Natural killer cell (primary cell): ENCODE data around the gene GYG2. TPM values are rescaled to one million over a fixed set of nuclear protein-coding genes. Genes with fewer than 3 reads are reported as not detected.

Experiments
- ATAC-seq, 3 donors: fragments of 150-1000 bp in 2 of 3; fragments of 200-7000 bp in 1 of 3; cut with Tn5 transposase; 1 replicate in 1 of 3; 2 replicates in 2 of 3; pipeline ENCODE4 v1.10.0; 2021; ENCODE audit warnings: mild to moderate bottlenecking in 2 of 3, moderate library complexity in 2 of 3
- DNase-seq, 2 donors: peaks; one replicate each; pipeline versions ENCODE4 v3.0.0 to v3.0.0-alpha.2; 2013 to 2021; ENCODE audit warnings: mixed read lengths in 1 of 2
- H3K27ac ChIP-seq: one replicate; pipeline ENCODE4 v1.5.1; 2013; ENCODE audit warnings: mild to moderate bottlenecking, low read length
- H3K27me3 ChIP-seq: one replicate; pipeline ENCODE4 v1.6.1; 2013; ENCODE audit warnings: low read length; ENCODE audit not compliant: control insufficient read depth, insufficient read depth
- H3K36me3 ChIP-seq: one replicate; pipeline ENCODE4 v1.6.1; 2013; ENCODE audit warnings: low read length; ENCODE audit not compliant: control insufficient read depth, insufficient read depth
- H3K4me1 ChIP-seq: one replicate; pipeline ENCODE4 v1.6.1; 2013; ENCODE audit warnings: low read length; ENCODE audit not compliant: control insufficient read depth, insufficient read depth
- H3K4me3 ChIP-seq: one replicate; pipeline ENCODE4 v1.5.1; 2013; ENCODE audit warnings: low read length
- H3K9me3 ChIP-seq: one replicate; pipeline ENCODE4 v1.6.1; 2013; ENCODE audit warnings: low read length; ENCODE audit not compliant: control insufficient read depth, insufficient read depth
- H3K27ac Mint-ChIP-seq, 2 donors: one replicate each; pipeline ENCODE4 v1.8.0; 2022; ENCODE audit warnings: mild to moderate bottlenecking in 2 of 2, mixed read lengths in 2 of 2, moderate library complexity in 1 of 2
- H3K27me3 Mint-ChIP-seq, 2 donors: one replicate each; pipeline ENCODE4 v1.8.0; 2022; ENCODE audit warnings: low read depth in 2 of 2, mixed read lengths in 2 of 2
- H3K36me3 Mint-ChIP-seq: one replicate; pipeline ENCODE4 v1.8.0; 2022; ENCODE audit warnings: mixed read lengths
- H3K4me1 Mint-ChIP-seq, 2 donors: one replicate each; pipeline ENCODE4 v1.8.0; 2022; ENCODE audit warnings: mixed read lengths in 2 of 2
- H3K4me3 Mint-ChIP-seq: one replicate; pipeline ENCODE4 v1.8.0; 2022; ENCODE audit warnings: mild to moderate bottlenecking, moderate library complexity, mixed read lengths
- H3K9me3 Mint-ChIP-seq, 2 donors: one replicate each; pipeline ENCODE4 v1.8.0; 2022; ENCODE audit warnings: mixed read lengths in 2 of 2
- CTCF ChIP-seq: fragments of 200-600 bp; IDR thresholded peaks from one replicate; pipeline ENCODE4 v1.8.0; 2022; ENCODE audit warnings: antibody characterized with exemption
- WGBS: methylation state at CpG from one replicate; pipeline ENCODE4 v1.1.7; 2013; ENCODE audit warnings: missing lambda C conversion rate; ENCODE audit not compliant: insufficient coverage; 5-methylcytosine and 5-hydroxymethylcytosine counted together
- intact Hi-C: fragments of 100-400 bp; cut with micrococcal nuclease; formaldehyde crosslinking; loops from one replicate; pipeline ENCODE4 v1.14.2; 2022
- total RNA-seq, 4 donors: library from RNA; stranded (reverse); fragments of 120-200 nt in 1 of 4; gene quantifications; one replicate each; pipeline versions ENCODE4 v1.2.3 to v1.2.4, GENCODE V29; 2013 to 2022

The GYG2 gene
- total RNA-seq, 3 donors from 2014 or later (not counting 1 experiment from before 2014, with no cell fraction given) = not detected

GRCh38 chrX:2824886-2825285 is 3.8 kb upstream of the GYG2 start:
- no peak for ATAC-seq
- Histone ChIP-seq H3K9me3 (no peaks in the 10 kb centered on the region), H3K27ac (no peak overlapping the region), H3K36me3 (no peaks in the 10 kb centered on the region), H3K4me3 (no peak overlapping the region), H3K4me1 (peaks cover 4% of the 10 kb centered on the region), H3K27me3 (peaks cover 3% of the 10 kb centered on the region)
- peaks cover 0 to 2% of the 10 kb centered on the region in 2 donors for H3K27me3 Mint-ChIP-seq
- no peaks in the 10 kb centered on the region for H3K9me3 Mint-ChIP-seq
- no peaks in the 10 kb centered on the region for H3K36me3 Mint-ChIP-seq
- intact Hi-C loops = no loop called here
- H3K27ac Mint-ChIP-seq = no peak overlapping the region
- no peak for TF ChIP-seq CTCF
- DNase-seq = no peak
- peaks cover 0 to 7% of the 10 kb centered on the region in 2 donors for H3K4me1 Mint-ChIP-seq
- no peak overlapping the region for H3K4me3 Mint-ChIP-seq

GRCh38 chrX:2828959-2829411 is 255 bp downstream of the GYG2 start:
- no peak for TF ChIP-seq CTCF
- H3K36me3 Mint-ChIP-seq = no peaks in the 10 kb centered on the region
- H3K27me3 ChIP-seq = peaks cover 3% of the 10 kb centered on the region
- ATAC-seq (peak in 1 of 3 donors; percentile 39), DNase-seq (no peak)
- WGBS = 4% methylated on average over 44 of the region's 44 CpGs
- H3K27ac Mint-ChIP-seq = no peak overlapping the region
- no peak overlapping the region for H3K27ac ChIP-seq
- H3K4me3 ChIP-seq = no peak overlapping the region
- H3K27me3 Mint-ChIP-seq = peaks cover 6 to 29% of the 10 kb centered on the region in 2 donors
- H3K4me1 ChIP-seq = peaks cover 4% of the 10 kb centered on the region
- H3K9me3 Mint-ChIP-seq = no peaks in the 10 kb centered on the region
- H3K4me3 Mint-ChIP-seq = no peak overlapping the region
- intact Hi-C loops = no loop called here
- H3K9me3 ChIP-seq = no peaks in the 10 kb centered on the region
- no peaks in the 10 kb centered on the region for H3K4me1 Mint-ChIP-seq
- H3K36me3 ChIP-seq = no peaks in the 10 kb centered on the region

GRCh38 chrX:2829469-2830246 is 928 bp downstream of the GYG2 start:
- H3K27ac Mint-ChIP-seq = no peak overlapping the region

More at GRCh38 chrX:2829469-2830246, 928 bp downstream of the GYG2 start:
- Mint-ChIP-seq H3K27me3 (peaks cover 4 to 35% of the 10 kb centered on the region in 2 donors), H3K36me3 (no peaks in the 10 kb centered on the region), H3K4me1 (no peaks in the 10 kb centered on the region), H3K4me3 (peak overlapping the region; percentile 4), H3K9me3 (no peaks in the 10 kb centered on the region)
- H3K9me3 ChIP-seq = no peaks in the 10 kb centered on the region
- H3K27ac ChIP-seq = no peak overlapping the region
- DNase-seq (no peak), ATAC-seq (no peak)
- no peaks in the 10 kb centered on the region for H3K36me3 ChIP-seq
- TF ChIP-seq CTCF = no peak
- H3K4me1 ChIP-seq = peaks cover 4% of the 10 kb centered on the region
- 23% methylated on average over 61 of the region's 62 CpGs for WGBS
- H3K4me3 ChIP-seq = no peak overlapping the region
- intact Hi-C loops = no loop called here
- H3K27me3 ChIP-seq = peaks cover 3% of the 10 kb centered on the region
